HG03469 (cell line): ENCODE results near the gene NR1I2.

ENCODE experiments used
- ATAC-seq: cut with Tn5 transposase; IDR thresholded peaks from one replicate; pipeline ENCODE4 v1.9.1; 2021; ENCODE audit warnings: mild to moderate bottlenecking, moderate library complexity, moderate number of reproducible peaks; ENCODE audit not compliant: unreplicated experiment

NR1I2 gene

DNA sequence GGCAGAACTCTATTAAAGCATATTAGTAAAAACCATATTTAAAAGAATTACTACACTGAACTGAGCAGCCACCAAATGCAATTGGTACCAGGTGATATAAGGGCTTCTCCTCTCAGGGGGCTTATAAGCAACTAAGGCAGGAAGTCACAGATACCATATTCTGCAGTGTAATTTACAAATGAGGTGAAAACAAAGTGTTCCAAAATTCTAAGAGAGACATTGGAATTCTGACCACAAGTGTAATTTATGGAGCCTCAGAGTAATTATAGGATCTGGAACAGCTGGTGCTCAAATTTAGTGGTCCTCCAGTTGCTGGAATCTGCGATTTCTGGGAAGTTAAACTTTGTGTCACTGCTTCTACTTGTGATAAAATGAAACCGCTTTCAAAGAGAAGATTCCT is 3.1 kb upstream of the NR1I2 start:
- ATAC-seq, result no peak

DNA sequence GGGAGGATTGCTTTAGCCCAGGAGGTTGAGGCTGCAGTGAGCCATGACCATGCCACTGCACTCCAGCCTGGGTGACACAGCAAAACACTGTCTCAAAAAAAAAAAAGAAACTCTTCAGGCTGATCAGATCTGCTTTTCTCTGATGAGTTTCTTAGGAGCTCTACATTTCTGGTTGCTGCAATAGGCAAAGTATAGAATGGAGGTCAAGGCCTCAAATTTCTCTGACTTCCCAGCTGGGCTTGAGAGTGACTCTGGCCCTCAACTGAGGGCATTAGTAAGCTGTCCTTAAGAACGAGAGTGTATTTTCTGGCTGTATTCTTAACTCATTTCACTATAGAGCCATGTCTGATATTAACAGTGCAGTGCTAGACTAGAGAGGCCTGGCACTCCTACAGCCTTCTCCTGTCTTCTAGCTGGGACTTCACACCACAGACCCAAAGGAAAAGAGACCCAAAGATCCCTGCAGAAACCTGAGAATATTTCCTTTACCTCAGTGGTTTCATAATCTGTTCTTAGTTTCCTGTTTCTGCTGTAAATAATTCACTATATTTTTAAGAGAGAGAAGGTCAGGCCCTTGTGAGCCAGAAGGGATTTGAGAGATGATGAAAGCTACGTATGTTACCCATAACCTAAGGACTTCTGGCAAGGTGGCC is 2.0 kb upstream of the NR1I2 start:
- ATAC-seq, result no peak

DNA sequence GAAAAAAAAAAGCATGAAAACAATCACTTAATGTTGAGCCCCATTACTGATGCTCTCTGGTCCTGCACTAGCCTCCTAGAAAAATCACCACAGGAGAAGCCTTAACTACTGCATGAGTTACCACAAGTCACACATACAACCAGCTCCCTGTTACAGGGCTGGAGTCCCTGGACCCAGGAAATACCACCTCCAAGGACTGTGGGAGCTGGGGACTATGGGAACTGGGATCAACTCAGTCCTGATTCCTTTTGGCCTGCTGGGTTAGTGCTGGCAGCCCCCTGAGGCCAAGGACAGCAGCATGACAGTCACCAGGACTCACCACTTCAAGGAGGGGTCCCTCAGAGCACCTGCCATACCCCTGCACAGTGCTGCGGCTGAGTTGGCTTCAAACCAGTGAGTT is 559 bp downstream of the NR1I2 start:
- ATAC-seq, result no peak

DNA sequence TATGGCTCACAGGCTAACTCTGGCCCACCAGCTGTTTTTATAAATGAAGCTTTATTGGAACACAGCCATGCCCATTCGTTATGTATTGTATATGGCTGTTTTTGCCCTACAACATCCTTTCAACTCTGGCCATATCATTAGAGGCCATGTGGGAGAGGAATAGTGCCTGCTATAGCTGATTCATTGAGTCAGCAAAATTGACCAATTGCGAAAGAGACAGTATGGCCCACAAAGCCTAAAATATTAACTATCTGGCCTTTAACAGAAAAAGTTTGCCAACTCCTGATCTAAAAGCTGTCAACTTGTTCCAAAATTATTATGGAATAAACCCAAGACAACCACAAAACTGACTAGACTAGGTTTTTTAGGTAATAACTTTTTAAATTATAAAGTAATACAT is 1.4 kb downstream of the NR1I2 start:
- ATAC-seq, result no peak

DNA sequence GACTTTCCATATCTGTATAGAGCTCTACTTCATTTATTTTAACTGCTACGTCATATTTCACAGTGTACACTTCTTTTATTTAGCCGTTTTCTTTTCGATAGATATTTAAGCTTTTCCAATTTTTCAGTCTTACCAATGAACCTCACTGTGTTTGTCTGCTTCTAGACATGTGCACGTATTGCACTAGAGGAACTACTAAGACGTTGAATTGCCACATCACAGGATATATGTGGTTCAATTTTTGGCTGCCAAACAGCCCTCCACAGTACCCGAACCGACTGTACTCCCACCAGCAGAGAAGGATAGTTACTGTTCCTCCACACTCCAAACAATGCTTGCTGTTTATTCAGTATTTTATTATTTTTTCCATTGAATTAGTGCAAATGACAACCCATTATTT is 2.0 kb downstream of the NR1I2 start:
- ATAC-seq, result no peak

DNA sequence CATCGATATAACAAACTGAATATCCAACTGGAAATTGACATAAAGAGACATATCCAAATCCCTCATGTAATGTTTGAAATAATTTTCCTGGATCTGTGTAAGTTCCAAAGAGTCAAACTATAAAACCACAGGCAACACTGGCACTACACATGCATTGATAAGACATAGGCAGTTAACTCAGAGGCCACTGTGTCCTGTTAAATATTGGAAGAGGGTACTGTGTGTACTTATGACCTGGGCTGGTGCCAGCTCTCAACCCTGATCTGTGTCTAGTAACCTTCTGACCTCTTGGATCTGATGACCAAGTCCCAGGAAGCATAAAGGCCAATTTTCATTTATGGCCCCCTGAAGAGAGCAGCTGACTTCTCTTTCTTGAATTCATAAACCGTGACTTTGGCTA is 4.5 kb downstream of the NR1I2 start:
- no peak for ATAC-seq

DNA sequence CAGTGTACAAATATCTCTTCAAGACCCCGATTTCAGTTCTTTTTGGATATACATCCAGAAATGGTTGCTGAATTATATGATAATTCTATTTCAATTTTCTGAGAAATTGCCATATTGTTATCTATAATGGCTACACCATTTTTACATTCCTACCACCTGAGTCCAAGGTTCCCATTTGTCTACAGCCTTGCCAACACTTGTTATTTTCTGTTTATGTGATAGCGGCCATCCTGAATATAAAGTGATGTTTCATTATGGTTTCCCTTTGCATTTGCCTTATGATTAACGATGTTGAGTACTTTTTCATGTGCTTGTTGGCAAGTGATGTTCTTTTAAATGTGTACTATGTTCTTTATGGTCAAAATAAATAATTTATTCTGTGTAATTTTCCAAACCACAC is 8.5 kb downstream of the NR1I2 start:
- ATAC-seq, result no peak

DNA sequence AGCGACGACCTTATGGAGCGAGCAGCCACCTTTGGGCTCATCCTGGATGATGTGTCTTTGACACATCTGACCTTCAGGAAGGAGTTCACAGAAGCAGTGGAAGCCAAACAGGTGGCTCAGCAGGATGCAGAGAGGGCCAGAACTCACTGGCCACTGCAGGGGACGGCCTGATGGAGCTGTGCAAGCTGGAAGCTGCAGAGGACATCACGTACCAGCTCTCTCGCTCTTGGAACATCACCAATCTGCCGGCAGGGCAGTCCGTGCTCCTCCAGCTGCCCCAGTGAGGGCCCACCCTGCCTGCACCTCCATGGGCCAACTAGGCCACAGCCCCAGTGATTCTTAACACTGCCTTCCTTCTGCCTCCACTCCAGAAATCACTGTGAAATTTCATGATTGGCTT is 10.4 kb downstream of the NR1I2 start:
- no peak for ATAC-seq

DNA sequence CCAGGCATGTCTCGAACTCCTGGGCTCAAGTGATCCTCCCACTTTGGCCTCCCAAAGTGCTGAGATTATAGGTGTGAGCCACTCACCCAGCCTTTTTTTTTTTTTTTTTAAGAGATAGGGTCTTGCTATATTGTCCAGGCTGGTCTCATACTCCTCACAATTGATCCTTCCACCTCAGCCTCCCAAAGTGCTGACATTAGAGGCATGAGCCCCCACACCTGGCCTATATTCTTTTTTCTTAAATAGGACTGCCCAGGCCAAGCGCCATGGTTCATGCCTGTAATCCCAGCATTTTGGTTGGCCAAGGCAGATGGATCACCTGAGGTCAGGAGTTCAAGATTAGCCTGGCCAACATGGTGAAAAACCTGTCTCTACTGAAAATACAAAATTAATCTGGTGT is 12.5 kb downstream of the NR1I2 start:
- no peak for ATAC-seq

DNA sequence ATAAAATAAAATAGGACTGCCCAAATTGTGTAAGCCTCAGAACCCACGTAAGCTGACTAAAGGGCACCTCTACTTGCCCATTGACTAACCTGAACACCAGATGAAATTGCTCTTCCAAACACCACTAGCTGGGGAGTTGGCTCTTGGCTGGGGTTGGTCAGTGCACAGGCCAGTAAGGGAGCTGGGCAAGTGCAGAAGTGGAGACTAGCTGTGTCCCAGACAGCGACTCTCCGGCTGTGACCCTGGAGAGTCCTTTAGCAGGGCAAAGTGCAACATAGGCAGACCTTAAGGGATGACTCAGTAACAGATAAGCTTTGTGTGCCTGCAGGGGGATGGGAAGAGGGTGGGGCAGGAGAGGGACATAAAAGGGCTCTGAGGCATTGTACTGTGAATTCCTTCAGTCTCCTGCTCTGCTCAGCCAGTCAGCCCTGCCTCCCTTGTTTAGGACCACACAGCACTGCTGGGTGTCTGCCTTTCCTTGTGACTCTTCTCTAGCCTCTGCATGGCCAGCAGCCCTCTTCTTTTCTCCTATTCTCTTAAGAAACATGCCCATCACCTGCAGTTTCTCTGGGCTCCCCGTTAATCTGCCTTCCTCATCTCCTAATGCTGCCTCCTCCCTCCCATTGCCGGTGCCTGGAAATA is 13.2 kb downstream of the NR1I2 start:
- no peak for ATAC-seq

DNA sequence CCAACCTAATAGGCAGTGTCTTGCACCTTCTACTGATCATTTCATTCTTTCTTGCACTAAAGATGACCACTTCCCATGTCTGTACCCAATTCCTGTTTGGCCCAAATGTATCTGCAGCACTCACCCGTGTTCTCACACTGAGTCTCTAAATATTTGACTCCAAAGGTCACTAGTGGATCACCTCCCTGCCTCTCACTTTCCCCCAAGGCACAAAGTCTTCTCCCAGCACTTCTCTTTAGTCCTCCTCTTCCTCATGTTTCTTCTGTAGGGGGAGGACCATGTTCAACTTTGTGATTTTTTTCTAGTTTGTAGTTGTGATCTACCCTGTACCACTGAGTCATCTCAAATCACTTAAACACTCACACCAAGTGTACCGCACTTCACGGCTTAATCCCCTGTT is 13.9 kb downstream of the NR1I2 start:
- no peak for ATAC-seq

DNA sequence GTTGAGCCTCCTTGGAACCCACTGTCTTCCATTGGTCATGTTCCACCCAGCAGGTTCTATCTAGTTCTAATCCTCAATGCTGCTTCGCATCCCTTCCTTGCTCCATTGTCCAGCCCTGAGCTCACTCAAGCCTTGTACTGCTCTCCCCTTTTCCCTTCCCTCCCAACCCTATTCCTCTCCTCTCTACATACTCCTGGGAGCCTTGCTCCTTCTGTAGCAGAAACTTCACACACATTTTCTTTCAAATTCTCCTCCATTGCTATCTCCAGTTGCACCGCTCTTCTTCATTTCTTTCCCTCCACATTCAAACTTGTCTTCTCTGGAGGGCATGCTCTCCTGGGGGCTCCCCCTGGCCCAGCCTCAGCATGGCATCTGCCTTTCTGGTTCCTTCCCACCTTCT is 14.5 kb downstream of the NR1I2 start:
- no peak for ATAC-seq

DNA sequence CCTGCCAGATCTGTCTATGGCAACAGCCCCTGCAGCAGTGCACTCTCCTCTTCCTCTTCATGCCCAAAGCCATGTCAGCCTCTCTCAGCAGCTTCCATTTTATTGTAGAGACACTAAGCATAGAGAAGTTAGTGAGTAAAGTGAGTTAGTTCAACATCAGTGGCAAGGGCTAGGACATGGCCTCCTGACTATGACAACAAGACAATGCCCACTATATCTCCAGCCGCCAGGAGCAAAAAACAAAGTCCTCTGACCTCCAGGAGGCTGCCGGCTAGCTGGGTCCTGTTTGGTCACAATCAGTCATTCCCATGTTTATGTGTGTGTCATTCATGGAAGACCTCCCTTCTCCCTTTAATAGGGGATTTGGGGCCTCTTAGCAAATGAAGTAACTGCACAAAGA is 14.9 kb downstream of the NR1I2 start:
- no peak for ATAC-seq

DNA sequence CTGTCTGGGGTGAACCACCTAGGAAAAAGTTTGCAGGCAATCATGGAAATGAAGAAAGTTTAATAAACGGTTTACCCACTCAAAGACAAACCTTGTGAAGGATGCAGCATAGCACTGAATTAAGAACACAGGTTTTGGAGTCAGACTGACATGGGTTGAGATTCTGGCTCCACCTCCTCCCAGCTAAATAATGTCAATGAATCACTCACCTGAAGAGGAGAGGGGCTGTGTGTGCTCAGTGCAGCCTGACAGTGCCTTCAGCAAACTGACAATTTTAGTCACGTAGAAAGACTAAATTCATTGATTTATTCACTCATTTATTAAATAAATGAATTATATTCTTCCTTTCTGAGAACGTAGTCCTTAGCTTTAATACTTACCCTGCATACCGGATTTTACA is 18.9 kb downstream of the NR1I2 start:
- ATAC-seq, result no peak

DNA sequence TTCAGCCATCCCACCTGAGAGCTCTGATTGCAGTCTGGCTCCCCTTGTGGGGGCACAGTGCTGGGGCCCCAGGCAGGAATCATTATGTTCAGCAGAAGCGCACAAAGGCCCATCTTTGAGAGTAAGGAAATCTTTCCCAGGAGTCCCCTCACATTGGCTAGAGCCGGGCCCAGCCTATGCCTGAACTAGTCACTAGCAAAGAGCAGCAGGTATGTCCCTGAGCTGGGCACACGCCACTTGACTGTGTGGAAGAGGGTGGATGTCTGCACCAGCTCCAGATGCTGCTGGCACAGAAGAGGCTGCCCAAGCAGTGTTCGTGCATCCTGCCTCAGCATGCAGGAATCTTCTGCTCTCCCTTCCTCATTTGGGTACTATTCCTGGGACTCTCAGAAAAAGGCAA is 26.3 kb downstream of the NR1I2 start:
- ATAC-seq, result no peak

DNA sequence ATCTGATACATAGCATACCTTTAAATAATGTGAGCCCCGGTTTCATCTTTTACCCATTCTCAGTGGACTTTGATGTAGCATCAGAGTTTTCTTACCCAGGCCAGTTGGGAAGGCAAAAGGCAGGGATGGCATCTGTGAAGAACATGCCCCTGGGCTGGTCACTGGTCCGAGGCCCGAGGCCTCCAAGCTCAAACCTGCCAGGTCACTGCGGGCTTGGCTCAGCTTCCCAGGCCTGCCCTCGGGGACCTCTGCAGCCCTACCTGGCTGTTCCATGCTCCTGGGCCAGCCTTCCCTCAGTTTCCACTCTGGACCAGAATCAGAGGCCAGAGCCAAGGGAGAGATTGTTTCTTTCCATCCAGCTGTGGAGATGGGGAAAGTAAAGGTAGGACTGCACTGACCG is 26.9 kb downstream of the NR1I2 start:
- ATAC-seq, result no peak

DNA sequence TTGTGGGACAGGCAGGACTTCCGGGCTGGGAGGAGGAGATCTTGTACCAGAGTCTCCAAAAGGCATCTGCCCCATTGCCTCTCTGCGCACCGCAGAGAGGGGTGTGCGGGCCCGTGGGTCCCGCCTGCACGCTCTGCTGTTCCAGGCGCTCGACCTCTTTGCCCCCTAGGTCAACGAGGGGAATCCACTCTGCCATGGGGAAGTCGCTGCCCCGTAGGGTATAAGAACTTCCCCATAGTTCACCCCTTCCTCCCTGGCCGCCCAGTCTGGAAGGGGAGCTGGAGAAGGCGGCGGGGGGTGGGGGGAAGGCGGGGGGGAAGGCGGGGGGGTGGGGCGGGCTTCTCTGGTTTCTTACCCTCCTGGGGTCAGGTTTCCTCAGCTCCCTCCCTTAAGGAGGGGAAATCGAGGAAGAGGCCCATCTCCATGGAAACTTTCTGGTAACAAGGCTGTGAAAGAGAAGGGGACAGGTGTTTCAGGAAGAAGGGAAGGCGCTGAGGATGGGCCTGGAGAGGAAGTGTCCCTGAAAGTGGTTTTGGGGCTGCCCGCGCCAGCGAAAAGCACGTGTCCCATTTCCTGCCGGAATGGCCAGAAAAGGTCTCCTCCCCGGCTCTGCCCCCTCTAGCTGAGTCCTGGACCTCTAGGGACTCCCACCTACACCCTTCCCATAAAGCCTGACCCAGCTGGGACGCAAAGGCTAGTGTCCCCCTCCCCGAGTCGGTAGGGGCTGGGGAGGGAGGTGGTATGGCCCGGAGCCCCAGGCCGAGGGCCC is 27.5 kb downstream of the NR1I2 start:
- peak; percentile 14 for ATAC-seq

DNA sequence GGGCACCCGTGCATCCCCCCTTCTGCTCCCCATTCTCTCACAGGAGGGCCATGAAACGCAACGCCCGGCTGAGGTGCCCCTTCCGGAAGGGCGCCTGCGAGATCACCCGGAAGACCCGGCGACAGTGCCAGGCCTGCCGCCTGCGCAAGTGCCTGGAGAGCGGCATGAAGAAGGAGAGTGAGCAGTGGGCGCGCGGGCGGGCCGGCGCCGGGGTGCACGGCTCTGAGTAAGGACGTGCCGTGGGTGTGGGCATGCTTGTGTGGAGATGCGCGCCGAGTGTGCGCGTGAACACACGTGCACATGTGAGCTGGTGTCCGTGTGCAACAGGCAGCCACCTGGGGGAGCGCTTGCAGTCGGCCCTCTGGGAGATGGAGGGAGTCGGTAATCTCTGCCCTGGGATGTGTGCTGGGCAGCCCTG is 28.1 kb downstream of the NR1I2 start:
- peak; percentile 83 for ATAC-seq

DNA sequence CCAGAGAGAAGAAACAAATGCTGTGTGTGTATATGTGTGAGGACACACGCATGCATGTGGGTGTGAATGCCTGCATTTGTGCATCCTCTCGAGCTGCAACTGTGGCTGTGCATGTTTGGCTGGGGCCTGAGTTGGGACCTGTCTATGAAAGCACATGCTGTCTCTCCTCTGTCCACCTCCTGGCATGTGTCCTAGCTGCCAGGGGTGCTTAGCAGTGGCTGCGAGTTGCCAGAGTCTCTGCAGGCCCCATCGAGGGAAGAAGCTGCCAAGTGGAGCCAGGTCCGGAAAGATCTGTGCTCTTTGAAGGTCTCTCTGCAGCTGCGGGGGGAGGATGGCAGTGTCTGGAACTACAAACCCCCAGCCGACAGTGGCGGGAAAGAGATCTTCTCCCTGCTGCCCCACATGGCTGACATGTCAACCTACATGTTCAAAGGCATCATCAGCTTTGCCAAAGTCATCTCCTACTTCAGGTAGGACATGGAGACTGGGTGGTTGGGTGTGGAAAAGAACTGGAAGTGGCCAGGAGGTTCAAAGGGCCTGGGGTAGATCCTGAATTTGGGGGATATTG is 30.7 kb downstream of the NR1I2 start:
- ATAC-seq, result no peak

DNA sequence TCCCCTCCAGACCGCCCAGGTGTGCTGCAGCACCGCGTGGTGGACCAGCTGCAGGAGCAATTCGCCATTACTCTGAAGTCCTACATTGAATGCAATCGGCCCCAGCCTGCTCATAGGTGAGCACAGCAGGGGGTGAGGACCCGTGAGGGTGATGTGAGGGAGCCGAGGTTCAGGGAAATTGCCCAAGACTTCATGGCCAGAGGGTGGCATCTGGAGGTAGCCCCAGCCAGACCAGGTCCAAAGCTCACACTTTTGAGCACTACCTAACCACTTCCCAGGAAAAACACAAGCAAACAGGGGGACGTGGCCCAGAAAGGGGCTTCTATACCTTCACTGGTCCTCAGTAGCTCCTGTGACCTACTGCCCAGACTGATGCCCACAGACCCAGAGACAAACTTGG is 33.8 kb downstream of the NR1I2 start:
- no peak for ATAC-seq

DNA sequence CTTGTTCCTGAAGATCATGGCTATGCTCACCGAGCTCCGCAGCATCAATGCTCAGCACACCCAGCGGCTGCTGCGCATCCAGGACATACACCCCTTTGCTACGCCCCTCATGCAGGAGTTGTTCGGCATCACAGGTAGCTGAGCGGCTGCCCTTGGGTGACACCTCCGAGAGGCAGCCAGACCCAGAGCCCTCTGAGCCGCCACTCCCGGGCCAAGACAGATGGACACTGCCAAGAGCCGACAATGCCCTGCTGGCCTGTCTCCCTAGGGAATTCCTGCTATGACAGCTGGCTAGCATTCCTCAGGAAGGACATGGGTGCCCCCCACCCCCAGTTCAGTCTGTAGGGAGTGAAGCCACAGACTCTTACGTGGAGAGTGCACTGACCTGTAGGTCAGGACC is 35.2 kb downstream of the NR1I2 start:
- no peak for ATAC-seq
